IPS-18a (cell line): ENCODE results near the gene MBNL1.

Experiments used
- H3K27ac ChIP-seq: one replicate; pipeline ENCODE4 v1.5.1; 2013; ENCODE audit warnings: low read length
- H3K27me3 ChIP-seq: one replicate; pipeline ENCODE4 v1.6.1; 2013; ENCODE audit warnings: mild to moderate bottlenecking, low read length; ENCODE audit not compliant: control insufficient read depth, insufficient read depth
- H3K36me3 ChIP-seq: one replicate; pipeline ENCODE4 v1.6.1; 2013; ENCODE audit warnings: low read depth, low read length; ENCODE audit not compliant: control insufficient read depth
- H3K4me1 ChIP-seq: one replicate; pipeline ENCODE4 v1.6.1; 2013; ENCODE audit warnings: low read depth, low read length; ENCODE audit not compliant: control insufficient read depth
- H3K4me3 ChIP-seq: one replicate; pipeline ENCODE4 v1.5.1; 2013; ENCODE audit warnings: low read length
- H3K9ac ChIP-seq: one replicate; pipeline ENCODE4 v1.6.1; 2013; ENCODE audit warnings: mild to moderate bottlenecking, low read length, moderate library complexity
- H3K9me3 ChIP-seq: one replicate; pipeline ENCODE4 v1.6.1; 2013; ENCODE audit warnings: low read depth, low read length; ENCODE audit not compliant: control insufficient read depth

MBNL1 gene

GRCh38 chr3:152469248-152470025 lies 200.7 kb downstream of the MBNL1 start:
- Histone ChIP-seq H3K27me3 (no peaks in the 10 kb centered on the region), H3K9ac (no peak overlapping the region), H3K27ac (no peak overlapping the region), H3K9me3 (no peaks in the 10 kb centered on the region), H3K4me1 (no peaks in the 10 kb centered on the region), H3K36me3 (peaks cover 4% of the 10 kb centered on the region), H3K4me3 (no peak overlapping the region)

DNA sequence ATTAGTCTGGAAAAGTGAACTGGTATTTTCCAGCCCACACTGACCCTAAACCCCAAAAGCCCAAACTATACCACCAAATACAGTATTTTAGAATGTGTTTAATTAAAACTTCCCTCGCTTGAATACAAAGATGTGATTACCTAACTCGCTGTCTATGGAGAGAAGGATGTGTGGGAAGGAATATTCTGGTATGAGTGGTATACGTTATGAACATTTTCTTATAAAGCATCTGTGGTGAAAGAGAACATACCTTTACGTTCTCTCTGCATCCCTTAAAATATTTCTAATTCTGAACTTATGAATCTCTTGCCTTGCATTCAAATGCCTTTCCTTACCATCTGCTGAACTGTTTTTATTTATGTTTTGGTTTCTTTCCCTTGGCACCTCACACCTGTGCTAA lies 201.4 kb downstream of the MBNL1 start:
- H3K27me3 ChIP-seq: no peaks in the 10 kb centered on the region
- H3K9me3 ChIP-seq: no peaks in the 10 kb centered on the region
- no peaks in the 10 kb centered on the region for H3K36me3 ChIP-seq
- no peak overlapping the region for H3K4me3 ChIP-seq
- no peak overlapping the region for H3K27ac ChIP-seq
- no peak overlapping the region for H3K9ac ChIP-seq
- no peaks in the 10 kb centered on the region for H3K4me1 ChIP-seq

- H3K27me3 ChIP-seq: no peaks in the 10 kb centered on the region
- no peaks in the 10 kb centered on the region for H3K4me1 ChIP-seq
- no peaks in the 10 kb centered on the region for H3K9me3 ChIP-seq
- no peak overlapping the region for H3K27ac ChIP-seq
- no peak overlapping the region for H3K4me3 ChIP-seq
- no peak overlapping the region for H3K9ac ChIP-seq
- no peaks in the 10 kb centered on the region for H3K36me3 ChIP-seq
These were observed 202.2 kb downstream of the MBNL1 start for GRCh38 chr3:152470893-152471292.

- Histone ChIP-seq H3K27me3 (no peaks in the 10 kb centered on the region), H3K27ac (no peak overlapping the region), H3K36me3 (no peaks in the 10 kb centered on the region), H3K9me3 (no peaks in the 10 kb centered on the region), H3K4me3 (no peak overlapping the region), H3K4me1 (no peaks in the 10 kb centered on the region), H3K9ac (no peak overlapping the region)
These were observed 203.3 kb downstream of the MBNL1 start for GRCh38 chr3:152471814-152472671.

DNA sequence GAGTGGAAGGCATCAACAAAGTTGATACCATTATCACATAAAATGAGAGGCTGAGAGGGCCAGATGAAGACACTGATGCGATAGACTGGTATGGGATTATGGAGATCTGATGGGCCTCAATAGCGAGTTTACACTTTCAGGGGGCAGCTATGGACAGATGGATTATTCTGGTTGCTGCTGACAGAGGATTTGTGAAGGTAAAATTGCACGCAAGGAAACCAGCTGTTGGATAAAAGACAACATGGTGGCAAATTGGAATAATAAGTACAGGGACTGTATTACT lies 203.9 kb downstream of the MBNL1 start:
- Histone ChIP-seq H3K36me3 (no peaks in the 10 kb centered on the region), H3K9me3 (no peaks in the 10 kb centered on the region), H3K27me3 (no peaks in the 10 kb centered on the region), H3K27ac (no peak overlapping the region), H3K9ac (no peak overlapping the region), H3K4me1 (no peaks in the 10 kb centered on the region), H3K4me3 (no peak overlapping the region)

DNA sequence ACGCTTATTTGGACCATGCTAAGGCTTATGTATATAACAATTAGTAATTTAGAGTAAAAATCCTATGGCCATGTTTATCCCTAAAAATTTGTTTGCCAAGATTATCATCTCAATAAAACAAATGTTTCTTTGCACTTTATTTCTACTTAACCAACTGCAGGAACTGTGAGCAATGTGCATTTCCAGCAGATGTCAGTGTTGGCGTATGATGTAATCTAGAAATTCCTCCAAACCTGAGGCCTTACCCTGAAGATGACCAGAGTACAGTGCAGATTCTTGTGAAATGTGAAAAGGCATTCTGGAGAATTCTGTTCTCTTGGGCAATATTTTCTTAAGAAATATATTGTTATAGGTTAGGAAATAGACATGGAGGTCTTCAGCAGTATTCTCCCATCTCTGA lies 205.9 kb downstream of the MBNL1 start:
- Histone ChIP-seq H3K36me3 (no peaks in the 10 kb centered on the region), H3K27me3 (no peaks in the 10 kb centered on the region), H3K4me3 (no peak overlapping the region), H3K4me1 (no peaks in the 10 kb centered on the region), H3K9me3 (no peaks in the 10 kb centered on the region), H3K27ac (no peak overlapping the region), H3K9ac (no peak overlapping the region)

GRCh38 chr3:152477422-152477821 lies 208.7 kb downstream of the MBNL1 start:
- Histone ChIP-seq H3K4me3 (no peak overlapping the region), H3K36me3 (no peaks in the 10 kb centered on the region), H3K27me3 (no peaks in the 10 kb centered on the region), H3K9ac (no peak overlapping the region), H3K9me3 (no peaks in the 10 kb centered on the region), H3K4me1 (no peaks in the 10 kb centered on the region), H3K27ac (no peak overlapping the region)

GRCh38 chr3:152480282-152480953 lies 211.7 kb downstream of the MBNL1 start:
- Histone ChIP-seq H3K9ac (no peak overlapping the region), H3K27me3 (no peaks in the 10 kb centered on the region), H3K4me3 (no peak overlapping the region), H3K36me3 (no peaks in the 10 kb centered on the region), H3K27ac (no peak overlapping the region), H3K9me3 (no peaks in the 10 kb centered on the region), H3K4me1 (no peaks in the 10 kb centered on the region)

- H3K27me3 ChIP-seq: no peaks in the 10 kb centered on the region
- no peak overlapping the region for H3K4me3 ChIP-seq
- no peaks in the 10 kb centered on the region for H3K36me3 ChIP-seq
- no peak overlapping the region for H3K9ac ChIP-seq
- H3K27ac ChIP-seq: no peak overlapping the region
- H3K9me3 ChIP-seq: no peaks in the 10 kb centered on the region
- no peaks in the 10 kb centered on the region for H3K4me1 ChIP-seq
These were observed 217.6 kb downstream of the MBNL1 start for GRCh38 chr3:152486364-152486763.

GRCh38 chr3:152488449-152488848 lies 219.7 kb downstream of the MBNL1 start:
- no peaks in the 10 kb centered on the region for H3K27me3 ChIP-seq
- no peak overlapping the region for H3K9ac ChIP-seq
- H3K36me3 ChIP-seq: no peaks in the 10 kb centered on the region
- no peaks in the 10 kb centered on the region for H3K9me3 ChIP-seq
- H3K27ac ChIP-seq: no peak overlapping the region
- H3K4me1 ChIP-seq: no peaks in the 10 kb centered on the region
- H3K4me3 ChIP-seq: no peak overlapping the region

- H3K27me3 ChIP-seq: no peaks in the 10 kb centered on the region
- H3K4me1 ChIP-seq: peaks cover 12% of the 10 kb centered on the region
- H3K9me3 ChIP-seq: no peaks in the 10 kb centered on the region
- H3K4me3 ChIP-seq: no peak overlapping the region
- H3K27ac ChIP-seq: no peak overlapping the region
- no peaks in the 10 kb centered on the region for H3K36me3 ChIP-seq
- H3K9ac ChIP-seq: no peak overlapping the region
These were observed 223.2 kb downstream of the MBNL1 start for GRCh38 chr3:152491922-152492321.
